ACC112 (cell line): Measurements from ENCODE around the gene RASGRF2.
"Not testable (repeated sequence)": the region's sequence is repeated elsewhere in the genome, so short reads cannot be mapped to it uniquely, and the experiment has no call there.

Experiments used
- H2AFZ ChIP-seq: fragments of 200-600 bp; sonication (generic); one replicate; pipeline ENCODE4 v1.6.0; 2017; ENCODE audit warnings: antibody characterized with exemption, low read length; ENCODE audit not compliant: unreplicated experiment
- H3K27ac ChIP-seq: fragments of 200-600 bp; sonication (generic); 2 replicates; pipeline ENCODE4 v1.5.1; 2014; ENCODE audit warnings: low read depth, mild to moderate bottlenecking, antibody characterized with exemption, low read length, moderate library complexity
- H3K27me3 ChIP-seq: fragments of 200-600 bp; sonication (generic); 2 replicates; pipeline ENCODE4 v1.6.1; 2014; ENCODE audit warnings: mild to moderate bottlenecking, antibody characterized with exemption, low read length, moderate library complexity, mixed read lengths; ENCODE audit not compliant: insufficient read depth
- H3K36me3 ChIP-seq: fragments of 200-600 bp; sonication (generic); 2 replicates; pipeline ENCODE4 v1.6.1; 2016; ENCODE audit warnings: mild to moderate bottlenecking, antibody characterized with exemption, low read length, moderate library complexity, mixed read lengths; ENCODE audit not compliant: insufficient read depth
- H3K4me1 ChIP-seq: fragments of 200-600 bp; sonication (generic); one replicate; pipeline ENCODE4 v1.6.1; 2016; ENCODE audit warnings: low read length, mixed read lengths; ENCODE audit not compliant: insufficient read depth, unreplicated experiment, control insufficient read depth
- H3K4me3 ChIP-seq: fragments of 200-600 bp; sonication (generic); 2 replicates; pipeline ENCODE4 v1.5.1; 2014; ENCODE audit warnings: mild to moderate bottlenecking, low read depth, low read length
- H3K79me2 ChIP-seq: fragments of 200-600 bp; sonication (generic); one replicate; pipeline ENCODE4 v1.6.0; 2016; ENCODE audit warnings: low read length; ENCODE audit not compliant: control insufficient read depth, unreplicated experiment, insufficient read depth

Gene RASGRF2

GRCh38 chr5:81251922-81252321 lies 291.8 kb downstream of the RASGRF2 start:
- H3K36me3 ChIP-seq: no peaks in the 10 kb centered on the region; the same call in 1 of the 2 replicates
- no peaks in the 10 kb centered on the region for H3K27me3 ChIP-seq
- no peak overlapping the region for H2AFZ ChIP-seq
- H3K79me2 ChIP-seq: no peaks in the 10 kb centered on the region
- no peak overlapping the region for H3K4me3 ChIP-seq
- H3K27ac ChIP-seq: no peak overlapping the region
- H3K4me1 ChIP-seq: peaks cover 10% of the 10 kb centered on the region

GRCh38 chr5:81252904-81253303 lies 292.7 kb downstream of the RASGRF2 start:
- H3K4me3 ChIP-seq: no peak overlapping the region
- H3K79me2 ChIP-seq: no peaks in the 10 kb centered on the region
- H3K4me1 ChIP-seq: peaks cover 4% of the 10 kb centered on the region
- H3K27ac ChIP-seq: no peak overlapping the region
- no peaks in the 10 kb centered on the region; the same call in 1 of the 2 replicates for H3K36me3 ChIP-seq
- no peak overlapping the region for H2AFZ ChIP-seq
- H3K27me3 ChIP-seq: no peaks in the 10 kb centered on the region

- no peak overlapping the region for H3K27ac ChIP-seq
- no peaks in the 10 kb centered on the region for H3K27me3 ChIP-seq
- no peaks in the 10 kb centered on the region for H3K4me1 ChIP-seq
- no peak overlapping the region for H2AFZ ChIP-seq
- H3K36me3 ChIP-seq: no peaks in the 10 kb centered on the region; the same call in 1 of the 2 replicates
- H3K79me2 ChIP-seq: no peaks in the 10 kb centered on the region
- no peak overlapping the region for H3K4me3 ChIP-seq
Measured at GRCh38 chr5:81253875-81254274, 293.7 kb downstream of the RASGRF2 start.

DNA sequence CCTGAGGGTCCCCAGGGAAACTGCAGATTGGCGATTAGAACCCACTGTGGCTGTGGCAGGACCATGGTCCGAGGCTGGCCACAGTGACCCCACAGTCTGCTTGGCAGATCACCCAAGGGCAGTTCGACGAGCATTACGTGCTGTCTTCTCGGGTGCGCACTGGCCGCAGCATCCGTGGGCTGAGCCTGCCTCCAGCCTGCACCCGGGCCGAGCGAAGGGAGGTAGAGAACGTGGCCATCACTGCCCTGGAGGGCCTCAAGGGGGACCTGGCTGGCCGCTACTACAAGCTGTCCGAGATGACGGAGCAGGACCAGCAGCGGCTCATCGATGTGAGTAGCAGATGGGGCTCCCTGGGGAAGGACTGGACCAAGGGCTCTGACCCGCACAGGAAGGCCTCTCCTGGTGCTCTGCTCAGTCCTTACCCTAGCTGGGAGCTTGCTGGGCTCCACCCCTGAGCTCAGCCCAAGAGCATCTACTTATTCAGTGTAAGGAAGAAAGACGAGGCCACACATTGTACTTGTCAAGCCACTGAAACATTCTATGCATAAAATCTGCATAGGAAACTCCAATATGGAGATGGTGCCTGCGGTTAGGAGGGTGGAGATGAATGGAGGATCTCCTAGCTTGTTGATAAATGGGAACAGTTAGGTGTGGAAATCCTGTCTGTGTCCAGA lies 294.9 kb downstream of the RASGRF2 start:
- H3K79me2 ChIP-seq: no peaks in the 10 kb centered on the region
- H3K27ac ChIP-seq: no peak overlapping the region

DNA sequence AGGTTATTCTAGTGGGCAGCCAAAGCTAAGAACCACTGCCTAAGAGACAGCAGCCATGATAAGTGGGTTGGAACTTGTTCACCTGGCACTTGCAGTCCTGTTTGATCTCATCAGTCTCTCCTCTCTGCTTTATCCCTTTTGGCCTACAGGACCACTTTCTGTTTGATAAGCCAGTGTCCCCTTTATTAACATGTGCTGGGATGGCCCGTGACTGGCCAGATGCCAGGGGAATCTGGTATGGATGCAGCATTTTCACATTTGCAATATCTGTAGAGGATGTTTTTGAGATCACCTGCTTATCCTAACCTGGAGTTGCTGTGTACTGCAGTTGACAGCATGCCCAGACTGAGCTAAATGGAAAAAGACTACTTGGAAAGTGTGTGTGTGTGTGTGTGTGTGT lies 296.6 kb downstream of the RASGRF2 start:
- no peaks in the 10 kb centered on the region for H3K79me2 ChIP-seq
- no peaks in the 10 kb centered on the region; the same call in 1 of the 2 replicates for H3K36me3 ChIP-seq
- no peaks in the 10 kb centered on the region for H3K4me1 ChIP-seq
- no peak overlapping the region for H2AFZ ChIP-seq
- no peak overlapping the region for H3K27ac ChIP-seq
- H3K4me3 ChIP-seq: no peak overlapping the region
- H3K27me3 ChIP-seq: no peaks in the 10 kb centered on the region

More for the DNA sequence above, 294.9 kb downstream of the RASGRF2 start:
- no peak overlapping the region for H3K4me3 ChIP-seq
- no peaks in the 10 kb centered on the region for H3K4me1 ChIP-seq
- H2AFZ ChIP-seq: no peak overlapping the region
- no peaks in the 10 kb centered on the region; the same call in 1 of the 2 replicates for H3K36me3 ChIP-seq
- no peaks in the 10 kb centered on the region for H3K27me3 ChIP-seq

- not testable (repeated sequence) for H3K27me3 ChIP-seq, H3K4me3 ChIP-seq, H3K36me3 ChIP-seq, H3K27ac ChIP-seq, H2AFZ ChIP-seq, H3K79me2 ChIP-seq
- peaks cover 11% of the 10 kb centered on the region for H3K4me1 ChIP-seq
Measured at GRCh38 chr5:81262796-81263195, 302.6 kb downstream of the RASGRF2 start.

GRCh38 chr5:81265101-81265500 lies 304.9 kb downstream of the RASGRF2 start:
- peaks cover 18% of the 10 kb centered on the region for H3K79me2 ChIP-seq
- peaks cover 8% of the 10 kb centered on the region for H3K36me3 ChIP-seq
- 0 out of 2 replicates have a peak overlapping the region, but pooled peaks have one; percentile 2 for H3K27ac ChIP-seq
- peaks cover 31% of the 10 kb centered on the region for H3K4me1 ChIP-seq
- no peak overlapping the region for H3K4me3 ChIP-seq
- H2AFZ ChIP-seq: no peak overlapping the region
- H3K27me3 ChIP-seq: no peaks in the 10 kb centered on the region

DNA sequence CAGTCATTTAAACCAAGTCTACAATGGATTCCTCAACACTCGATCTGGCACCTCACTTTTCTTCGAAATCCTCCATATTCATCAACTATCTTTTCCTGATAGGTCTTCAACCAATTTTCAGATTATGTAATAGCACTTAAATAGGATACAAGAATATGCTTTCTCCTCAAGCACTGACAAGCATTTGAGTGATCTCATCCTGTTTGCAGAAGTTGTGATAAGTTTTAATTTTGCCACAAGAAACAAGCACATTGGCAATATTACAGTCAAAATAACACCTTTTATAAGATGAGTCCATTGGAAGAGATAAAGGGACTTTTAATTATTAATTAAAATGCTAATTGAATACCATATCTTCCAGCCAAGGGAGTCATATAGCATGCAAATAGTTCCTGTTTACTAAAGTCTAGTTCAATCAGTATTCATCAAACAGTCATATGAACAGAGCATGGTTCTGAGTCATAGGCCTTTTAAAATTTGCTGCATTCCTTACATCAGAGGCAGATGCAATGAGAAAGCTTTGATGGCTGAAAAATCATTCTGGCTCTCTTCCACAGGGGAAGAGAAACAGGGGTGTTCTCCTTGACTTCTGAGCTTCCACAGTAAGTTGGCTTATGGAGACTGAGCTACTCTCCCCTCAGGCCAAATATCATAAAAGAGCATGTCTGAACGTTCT lies 308.5 kb downstream of the RASGRF2 start:
- H3K4me3 ChIP-seq: no peak overlapping the region
- H3K79me2 ChIP-seq: peaks cover 31% of the 10 kb centered on the region
- peak overlapping the region; percentile 54 for H3K27ac ChIP-seq
- H3K4me1 ChIP-seq: peaks cover 31% of the 10 kb centered on the region
- H3K27me3 ChIP-seq: no peaks in the 10 kb centered on the region
- H2AFZ ChIP-seq: no peak overlapping the region
- H3K36me3 ChIP-seq: peaks cover 4% of the 10 kb centered on the region; the same call in 1 of the 2 replicates

DNA sequence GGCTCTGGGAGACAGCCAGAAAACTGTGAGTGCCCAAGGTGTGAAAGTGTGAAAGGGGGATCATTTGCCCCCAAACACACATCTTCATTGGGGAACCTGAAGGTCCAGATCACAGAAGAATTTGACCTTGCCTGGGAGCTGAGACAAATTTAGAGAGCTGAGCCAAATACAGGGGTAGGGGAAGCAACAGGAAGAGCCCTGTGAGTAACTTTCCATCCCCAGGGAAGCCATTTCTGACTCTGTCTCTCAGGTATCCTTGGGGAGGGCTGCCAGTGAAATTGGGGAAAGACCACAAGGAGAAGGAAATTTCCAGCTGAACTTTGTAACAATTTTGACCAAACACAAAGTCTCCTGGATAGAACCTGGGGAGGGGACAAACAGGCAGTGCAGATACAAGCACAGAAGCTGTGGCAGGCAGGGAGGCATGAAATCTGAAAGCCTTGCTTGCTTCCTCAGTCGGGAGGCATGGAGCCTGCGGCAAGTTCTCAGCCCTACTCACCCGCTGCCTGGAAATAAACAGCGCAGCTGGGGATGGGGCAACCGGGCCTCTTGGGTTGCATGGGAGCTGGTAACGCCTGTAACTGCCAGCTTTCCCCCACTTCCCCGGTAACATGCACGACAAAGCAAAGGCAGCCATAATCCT lies 309.7 kb downstream of the RASGRF2 start:
- H3K4me1 ChIP-seq: peaks cover 29% of the 10 kb centered on the region
- H3K36me3 ChIP-seq: no peaks in the 10 kb centered on the region
- no peaks in the 10 kb centered on the region for H3K27me3 ChIP-seq
- no peak overlapping the region for H3K4me3 ChIP-seq
- H3K27ac ChIP-seq: peak overlapping the region; percentile 38; the same call in 1 of the 2 replicates
- H2AFZ ChIP-seq: no peak overlapping the region
- peaks cover 31% of the 10 kb centered on the region for H3K79me2 ChIP-seq

DNA sequence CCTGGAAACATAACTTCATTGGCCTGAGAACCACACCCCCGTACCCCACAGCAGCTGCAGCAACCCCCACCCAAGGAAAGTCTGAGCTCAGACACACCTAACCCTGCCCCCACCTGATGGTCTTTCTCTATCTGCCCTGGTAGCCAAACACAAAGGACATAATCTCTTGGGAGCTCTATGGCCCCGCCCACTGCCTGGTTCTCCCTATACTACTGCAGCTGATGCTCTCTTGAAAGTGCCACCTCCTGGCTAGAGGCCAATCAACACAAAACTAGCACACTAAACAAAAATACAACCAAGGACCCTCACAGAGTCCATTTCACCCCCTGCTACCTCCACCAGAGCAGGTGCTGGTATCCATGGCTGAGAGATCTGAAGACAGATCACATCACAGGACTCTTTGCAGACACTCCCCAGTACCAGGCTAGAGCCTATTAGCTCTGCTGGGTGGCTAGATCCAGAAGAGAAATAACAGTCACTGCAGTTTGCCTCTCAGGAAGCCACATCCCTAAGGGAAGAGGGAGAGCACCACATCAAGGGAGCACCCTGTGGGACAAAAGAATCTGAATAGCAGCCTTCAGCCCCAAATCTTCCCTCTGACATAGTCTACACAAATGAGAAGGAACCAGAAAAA lies 310.3 kb downstream of the RASGRF2 start:
- not testable (repeated sequence) for H3K4me3 ChIP-seq

More for the DNA sequence above, 310.3 kb downstream of the RASGRF2 start:
- not testable (repeated sequence) for H3K27ac ChIP-seq, H3K27me3 ChIP-seq, H2AFZ ChIP-seq, H3K36me3 ChIP-seq
- H3K4me1 ChIP-seq: peaks cover 23% of the 10 kb centered on the region
- H3K79me2 ChIP-seq: peaks cover 31% of the 10 kb centered on the region
